A673 (cell line): Measurements from ENCODE around the gene DSCAML1. TPM values are rescaled to one million over a fixed set of nuclear protein-coding genes. Genes with fewer than 3 reads are reported as not detected.

Source experiments
- BruUV-seq: library from RNA; stranded (reverse); fragments of 400-500 nt; replicated peaks from 2 replicates; lab custom pipeline; 2021; lab: Mats Ljungman, UMichigan
- CTCF ChIA-PET: fragments of 300-600 bp; sonication (Branson Sonifier 250); formaldehyde crosslinking; loops from one replicate; lab custom pipeline; 2022; ENCODE audit warnings: antibody characterized with exemption; lab: Charles Lee
- POLR2A ChIA-PET: fragments of 300-600 bp; sonication (Branson Sonifier 250); formaldehyde crosslinking; loops from one replicate; lab custom pipeline; 2022; ENCODE audit warnings: antibody characterized with exemption; ENCODE audit not compliant: low non-redundant PET; lab: Charles Lee
- DNase-seq: peaks from one replicate; pipeline ENCODE4 v3.0.0-alpha.2; 2015; ENCODE audit warnings: low spot score
- H3K27ac ChIP-seq: fragments of 200-600 bp; sonication (generic); 2 replicates; pipeline ENCODE4 v1.5.1; 2016; ENCODE audit warnings: mixed run types, low read depth, mild to moderate bottlenecking, mixed read lengths, antibody characterized with exemption, low read length; ENCODE audit not compliant: poor library complexity, severe bottlenecking
- H3K27me3 ChIP-seq: fragments of 200-600 bp; sonication (generic); replicated peaks from 2 replicates; pipeline ENCODE4 v1.6.1; 2017; ENCODE audit warnings: mixed run types, low read depth, mild to moderate bottlenecking, mixed read lengths, antibody characterized with exemption, low read length; ENCODE audit not compliant: insufficient read depth, poor library complexity
- H3K36me3 ChIP-seq: fragments of 200-600 bp; sonication (generic); 2 replicates; pipeline ENCODE4 v1.6.1; 2016; ENCODE audit warnings: mixed run types, mild to moderate bottlenecking, mixed read lengths, antibody characterized with exemption, low read length; ENCODE audit not compliant: insufficient read depth, poor library complexity, severe bottlenecking
- H3K4me1 ChIP-seq: fragments of 200-600 bp; sonication (generic); 2 replicates; pipeline ENCODE4 v1.6.1; 2017; ENCODE audit warnings: mixed run types, mild to moderate bottlenecking, mixed read lengths, antibody characterized with exemption, low read length; ENCODE audit not compliant: insufficient read depth, poor library complexity, severe bottlenecking
- H3K4me3 ChIP-seq: fragments of 200-600 bp; sonication (generic); 2 replicates; pipeline ENCODE4 v1.5.1; 2016; ENCODE audit warnings: low read depth, mixed run types, mild to moderate bottlenecking, mixed read lengths, low read length; ENCODE audit not compliant: poor library complexity, severe bottlenecking
- H3K9me3 ChIP-seq: fragments of 200-600 bp; sonication (generic); 2 replicates; pipeline ENCODE4 v1.6.1; 2016; ENCODE audit warnings: mixed run types, low read depth, mild to moderate bottlenecking, mixed read lengths, antibody characterized with exemption, low read length; ENCODE audit not compliant: poor library complexity, severe bottlenecking
- CTCF ChIP-seq: fragments of 300-800, 200-600 bp; sonication (generic); conservative IDR thresholded peaks from 2 replicates; pipeline ENCODE4 v1.5.1; 2017; ENCODE audit warnings: low read depth, mild to moderate bottlenecking, antibody characterized with exemption, low read length, moderate library complexity, mixed read lengths
- EZH2 ChIP-seq: fragments of 200-600 bp; sonication (generic); IDR thresholded peaks from 2 replicates; pipeline ENCODE4 v1.6.1; 2017; ENCODE audit warnings: borderline replicate concordance, low read depth, mild to moderate bottlenecking, mixed read lengths, antibody characterized with exemption, low read length; ENCODE audit not compliant: poor library complexity, severe bottlenecking
- intact Hi-C: fragments of 100-400 bp; cut with micrococcal nuclease; formaldehyde crosslinking; loops from one replicate; pipeline ENCODE4 v1.10.0; 2022; ENCODE audit not compliant: unreplicated experiment
- total RNA-seq: library from RNA; stranded (reverse); gene quantifications from 2 replicates; pipeline ENCODE4 v1.2.3, GENCODE V29; 2021

Gene DSCAML1
- total RNA-seq, 1 experiment from 2014 or later = not detected

DNA sequence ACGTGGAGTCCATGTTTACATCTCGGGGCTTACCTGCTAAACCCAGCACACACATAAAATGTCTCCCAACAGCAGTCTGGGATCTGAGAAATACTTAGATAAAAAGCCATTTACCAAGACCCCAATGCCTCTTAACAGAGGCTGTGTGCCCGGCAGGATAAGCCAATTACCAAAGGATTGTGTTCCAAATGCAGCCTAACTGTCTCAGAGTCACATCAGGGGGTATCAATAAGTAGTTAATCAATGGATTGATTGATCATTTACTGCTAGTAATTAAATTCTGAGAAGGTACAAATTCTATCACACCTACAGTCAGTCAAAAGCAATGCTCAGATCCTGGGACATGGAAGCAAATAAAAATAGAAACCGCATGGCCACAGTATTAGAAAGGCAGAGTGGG is 125.6 kb downstream of the DSCAML1 start:
- TF ChIP-seq CTCF (no peak), EZH2 (no peak)
- Histone ChIP-seq H3K27me3 (peaks cover 43% of the 10 kb centered on the region), H3K4me1 (no peaks in the 10 kb centered on the region), H3K9me3 (no peaks in the 10 kb centered on the region), H3K36me3 (no peaks in the 10 kb centered on the region), H3K27ac (no peak overlapping the region), H3K4me3 (no peak overlapping the region)
- BruUV-seq = no TSS peak
- intact Hi-C loops = no loop called here
- CTCF ChIA-PET = no interaction called here
- POLR2A ChIA-PET = no interaction called here
- DNase-seq = no peak

- TF ChIP-seq CTCF (no peak), EZH2 (no peak)
- Histone ChIP-seq H3K4me3 (no peak overlapping the region), H3K27me3 (peaks cover 39% of the 10 kb centered on the region), H3K9me3 (no peaks in the 10 kb centered on the region), H3K4me1 (no peaks in the 10 kb centered on the region), H3K27ac (no peak overlapping the region), H3K36me3 (no peaks in the 10 kb centered on the region)
- CTCF ChIA-PET = no interaction called here
- POLR2A ChIA-PET = no interaction called here
- no peak for DNase-seq
- BruUV-seq = no TSS peak
- intact Hi-C loops = no loop called here
These were observed 126.1 kb downstream of the DSCAML1 start for GRCh38 chr11:117670924-117671323.

- H3K4me3 ChIP-seq = no peak overlapping the region
- CTCF ChIA-PET = no interaction called here
These were observed 126.6 kb downstream of the DSCAML1 start for GRCh38 chr11:117670443-117670842.

More at GRCh38 chr11:117670443-117670842, 126.6 kb downstream of the DSCAML1 start:
- intact Hi-C loops = no loop called here
- DNase-seq = no peak
- H3K36me3 ChIP-seq = no peaks in the 10 kb centered on the region
- H3K9me3 ChIP-seq = no peaks in the 10 kb centered on the region
- H3K27ac ChIP-seq = no peak overlapping the region
- TF ChIP-seq EZH2 (no peak), CTCF (no peak)
- peaks cover 34% of the 10 kb centered on the region for H3K27me3 ChIP-seq
- no TSS peak for BruUV-seq
- no peaks in the 10 kb centered on the region for H3K4me1 ChIP-seq
- POLR2A ChIA-PET = no interaction called here
